ENCODE results near the gene STARD10.

Gene STARD10

GRCh38 chr11:72723508-72723907 lies 70.3 kb downstream of the STARD10 start:
- DNase-seq: no peak

GRCh38 chr11:72722050-72722748 lies 71.6 kb downstream of the STARD10 start:
- peak; percentile 33 for DNase-seq

DNA sequence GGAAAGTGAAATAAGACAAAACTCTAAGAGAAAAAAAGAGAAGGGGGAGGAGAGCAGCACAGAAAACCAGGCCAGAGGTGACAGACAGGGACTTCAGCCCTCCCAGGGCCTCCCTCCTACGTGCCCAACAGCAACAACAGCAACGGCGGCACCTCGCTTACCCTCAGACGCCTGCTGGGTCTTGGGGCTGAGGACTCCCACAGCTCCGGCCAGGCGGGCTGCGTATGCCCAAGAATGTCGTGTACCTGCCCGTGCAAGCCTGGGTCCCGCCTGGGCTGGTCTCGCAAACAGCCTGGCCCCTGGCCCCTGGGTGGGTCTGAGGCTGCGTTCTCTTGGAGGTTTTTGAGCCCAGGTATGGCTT lies 72.2 kb downstream of the STARD10 start:
- no peak for DNase-seq

DNA sequence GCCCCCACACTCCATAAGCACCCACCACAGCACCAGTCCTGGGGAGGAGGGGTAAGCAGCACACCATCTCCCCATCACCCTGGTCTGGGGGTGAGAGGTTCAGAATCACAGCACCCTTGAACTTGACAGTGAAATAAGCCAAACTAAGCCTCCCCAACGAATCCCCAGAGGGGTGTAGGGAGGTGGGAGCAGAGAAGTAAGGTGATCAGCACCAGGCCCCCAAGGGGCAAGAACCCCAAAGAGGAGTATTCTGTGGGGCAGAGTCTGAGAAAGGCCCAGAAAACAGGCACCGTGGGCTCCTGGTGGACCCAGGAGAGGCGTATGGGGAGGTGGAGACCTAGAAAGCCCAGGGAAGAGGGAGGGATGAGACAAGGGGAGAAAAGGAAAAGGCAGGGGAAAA lies 72.6 kb downstream of the STARD10 start:
- DNase-seq: no peak

GRCh38 chr11:72720784-72721183 lies 73.1 kb downstream of the STARD10 start:
- DNase-seq: no peak

DNA sequence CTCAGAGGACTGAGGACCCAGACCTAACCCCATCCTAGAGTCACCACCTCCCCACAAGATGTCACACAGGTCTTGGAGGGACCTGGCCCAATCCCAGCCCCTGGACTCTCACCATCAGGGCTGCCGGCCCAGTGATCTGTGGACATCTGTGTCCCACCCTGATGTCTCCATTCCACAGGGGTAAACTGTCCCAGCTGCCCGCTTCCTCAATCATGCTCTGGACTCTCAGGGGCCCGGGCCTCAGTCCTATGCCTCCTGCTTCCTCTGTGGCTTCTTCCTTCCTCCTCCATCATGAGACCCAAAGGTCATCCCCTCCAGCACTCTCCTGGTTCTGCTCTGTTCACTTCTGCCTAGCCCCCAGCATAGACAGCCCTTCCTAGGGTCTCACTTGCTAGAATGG lies 73.8 kb downstream of the STARD10 start:
- no peak for DNase-seq

GRCh38 chr11:72719551-72719950 lies 74.3 kb downstream of the STARD10 start:
- DNase-seq: no peak

GRCh38 chr11:72719144-72719543 lies 74.7 kb downstream of the STARD10 start:
- no peak for DNase-seq

DNA sequence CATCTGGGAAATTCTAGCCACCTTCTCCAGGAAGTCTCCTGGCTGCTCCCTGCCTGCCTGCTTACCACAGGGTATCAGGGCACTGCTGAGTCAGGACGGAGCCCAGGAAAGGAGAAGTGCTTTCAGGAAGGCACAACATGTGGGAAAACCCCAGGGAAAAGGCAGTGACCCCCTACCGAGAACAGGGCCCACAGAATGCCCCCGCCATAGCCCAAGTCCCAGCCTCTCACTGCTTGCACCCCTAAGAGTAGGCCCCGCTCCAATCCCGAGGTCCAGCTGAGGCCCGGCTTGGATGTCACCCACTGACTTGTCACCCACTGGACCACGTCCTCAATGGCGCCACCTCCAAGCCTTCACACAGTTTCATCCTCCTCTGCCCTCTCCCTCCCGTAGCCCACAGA lies 75.7 kb downstream of the STARD10 start:
- no peak for DNase-seq

GRCh38 chr11:72716788-72717435 lies 76.9 kb downstream of the STARD10 start:
- DNase-seq: no peak

DNA sequence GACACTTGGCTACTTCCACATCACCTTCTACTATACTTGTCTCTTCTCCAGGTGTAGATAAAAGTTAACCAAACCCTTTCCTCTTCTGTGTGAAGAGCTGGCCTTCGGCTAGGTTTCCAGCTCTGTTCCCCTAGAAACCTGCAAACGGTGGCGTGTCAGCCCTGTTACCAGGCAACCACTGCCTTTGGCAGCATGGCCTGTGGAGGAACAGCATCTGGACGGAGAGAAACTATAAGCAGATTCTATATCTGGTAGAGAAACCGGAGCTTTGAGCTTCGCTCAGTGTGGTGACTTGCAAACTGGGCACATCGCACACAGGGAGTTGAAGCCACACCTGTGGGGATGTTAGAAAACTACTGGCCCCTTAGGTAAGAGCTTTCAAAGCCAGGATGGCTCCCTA lies 77.6 kb downstream of the STARD10 start:
- DNase-seq: no peak

DNA sequence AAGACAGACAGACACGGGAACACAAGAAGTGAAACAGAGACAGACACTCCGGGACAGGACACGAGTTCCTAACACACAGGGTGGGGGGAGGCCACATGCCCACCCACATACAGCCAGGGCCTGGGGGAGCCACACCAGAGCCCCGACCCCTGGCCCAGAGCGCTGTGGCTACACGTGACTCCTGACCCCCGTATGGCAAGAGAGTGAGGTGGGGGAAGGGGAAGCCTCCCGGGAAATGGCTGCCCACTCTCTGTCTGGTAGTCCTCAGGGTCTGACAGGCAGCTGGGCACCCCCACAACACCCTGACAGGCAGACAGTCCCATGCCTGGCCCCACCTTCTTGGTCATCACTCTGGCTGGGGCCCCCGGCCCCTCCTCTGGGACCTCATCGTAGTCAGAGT lies 81.0 kb downstream of the STARD10 start:
- DNase-seq: no peak

GRCh38 chr11:72712168-72712751 lies 81.6 kb downstream of the STARD10 start:
- no peak for DNase-seq

GRCh38 chr11:72711141-72711540 lies 82.7 kb downstream of the STARD10 start:
- DNase-seq: no peak

DNA sequence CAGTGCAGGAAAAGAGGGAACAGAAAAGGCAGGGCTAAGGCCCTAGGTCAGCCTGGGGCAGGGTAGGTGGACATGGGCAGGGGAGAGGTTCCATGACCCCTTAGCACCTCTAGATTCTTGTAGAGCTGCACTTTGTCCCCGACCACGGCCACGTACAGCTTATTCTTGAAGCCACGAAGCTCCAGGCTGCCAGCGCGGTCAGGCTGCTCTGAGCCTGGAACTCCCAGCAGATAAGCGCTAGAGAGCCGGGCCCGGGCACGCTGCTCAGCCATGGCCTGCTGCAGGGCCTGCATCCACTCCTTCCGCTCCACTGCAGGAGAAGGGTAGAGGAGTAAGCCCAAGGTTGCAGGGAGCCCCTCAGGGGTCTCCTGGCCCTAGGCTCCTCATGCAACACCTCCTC lies 83.6 kb downstream of the STARD10 start:
- DNase-seq: no peak

GRCh38 chr11:72709478-72710238 lies 84.2 kb downstream of the STARD10 start:
- no peak for DNase-seq

- no peak for DNase-seq
Observed at GRCh38 chr11:72707032-72707431, 86.8 kb downstream of the STARD10 start.

DNA sequence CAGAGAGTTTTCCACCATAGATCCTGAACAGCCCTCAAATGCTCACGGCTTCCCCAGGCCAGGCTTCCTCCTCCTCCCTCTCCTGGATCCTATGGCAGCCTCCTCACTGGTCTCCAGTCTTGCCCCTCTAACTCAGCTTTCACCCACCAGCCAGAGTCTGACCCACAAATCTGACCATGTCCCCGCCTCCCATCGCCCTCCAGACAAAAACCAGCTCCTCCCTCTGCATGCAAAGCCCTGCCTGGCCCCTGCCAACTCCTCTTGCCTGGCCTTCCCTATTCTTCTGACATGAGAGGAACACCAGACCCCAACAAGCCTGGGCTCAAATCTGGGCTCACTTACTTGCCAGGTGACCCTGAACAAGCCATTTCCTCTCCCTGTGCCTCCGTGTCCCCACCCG lies 87.3 kb downstream of the STARD10 start:
- DNase-seq: no peak

- no peak for DNase-seq
Observed at GRCh38 chr11:72705442-72706365, 88.1 kb downstream of the STARD10 start.

- no peak for DNase-seq
Observed at GRCh38 chr11:72704783-72705265, 89.0 kb downstream of the STARD10 start.

All from NCI-H345 (cell line).